Gastroesophageal sphincter (tissue), 4 donors: Measurements from ENCODE around the gene PLAU. TPM values are rescaled to one million over a fixed set of nuclear protein-coding genes. Genes with fewer than 3 reads are reported as not detected.

ENCODE experiments used
- ATAC-seq: fragments of 150-250 bp; one replicate; pipeline ENCODE4 v1.9.1; 2016; ENCODE audit warnings: mild to moderate bottlenecking, moderate library complexity
- H3K27ac ChIP-seq, 4 donors: fragments of 200-600 bp; sonication (generic) in 3 of 4; 1 replicate in 3 of 4; 2 replicates in 1 of 4; pipeline ENCODE4 v1.5.1; 2016 to 2019
- H3K27me3 ChIP-seq: fragments of 200-600 bp; sonication (generic); one replicate; pipeline ENCODE4 v1.5.1; 2019
- H3K36me3 ChIP-seq, 2 donors: fragments of 200-600 bp; sonication (generic); one replicate each; pipeline ENCODE4 v1.5.1; 2019; ENCODE audit warnings: control low read depth in 1 of 2
- H3K4me1 ChIP-seq, 3 donors: fragments of 200-600 bp; sonication (generic); 1 replicate in 2 of 3; 2 replicates in 1 of 3; pipeline ENCODE4 v1.5.1; 2016 to 2019; ENCODE audit warnings: control low read depth in 2 of 3
- H3K4me3 ChIP-seq, 2 donors: fragments of 200-600 bp; sonication (generic); one replicate each; pipeline ENCODE4 v1.5.1; 2019; ENCODE audit warnings: mild to moderate bottlenecking in 1 of 2, moderate library complexity in 1 of 2
- H3K9me3 ChIP-seq, 3 donors: fragments of 200-600 bp; sonication (generic); one replicate each; pipeline ENCODE4 v1.5.1; 2017 to 2019; ENCODE audit warnings: control low read depth in 2 of 3
- EP300 ChIP-seq: sonication (generic); formaldehyde crosslinking; IDR thresholded peaks from one replicate; pipeline ENCODE4 v1.6.1; 2017; ENCODE audit warnings: antibody characterized with exemption, mild to moderate bottlenecking
- POLR2A ChIP-seq, 2 donors: fragments of 450-650 bp; IDR thresholded peaks; one replicate each; pipeline ENCODE4 v1.6.1; 2017; ENCODE audit warnings: antibody characterized with exemption in 2 of 2, mild to moderate bottlenecking in 2 of 2, moderate library complexity in 1 of 2
- POLR2AphosphoS5 ChIP-seq: sonication (generic); formaldehyde crosslinking; IDR thresholded peaks from one replicate; pipeline ENCODE4 v1.6.1; 2017; ENCODE audit warnings: antibody characterized with exemption
- WGBS, 2 donors: methylation state at CpG; one replicate each; pipeline ENCODE4 v1.1.5; 2018; ENCODE audit warnings: low coverage in 1 of 2; 5-methylcytosine and 5-hydroxymethylcytosine counted together
- total RNA-seq, 4 donors: library from RNA; depleted of rRNA; stranded (reverse); fragments of >200 nt; gene quantifications; one replicate each; pipeline ENCODE4 v1.1.0, GENCODE V29; 2016
- TF ChIP-seq, protein P1 (sequence below), 4 experiments: fragments of 200-600 bp in 2 of 4; fragments of 450-650 bp in 2 of 4; sonication (generic) in 1 of 4; IDR thresholded peaks; one replicate each; pipeline ENCODE4 v1.5.1; 2017 to 2019; ENCODE audit warnings: antibody characterized with exemption in 4 of 4, mild to moderate bottlenecking in 2 of 4, moderate library complexity in 2 of 4

PLAU gene
- total RNA-seq, 4 donors from 2014 or later = 1.1 to 43.3 (median 8.3) TPM

GRCh38 chr10:73879296-73880173 is 31.4 kb upstream of the PLAU start:
- Histone ChIP-seq H3K9me3 (no peaks in the 10 kb centered on the region), H3K4me3 (no peak overlapping the region), H3K36me3 (no peaks in the 10 kb centered on the region), H3K27ac (peak overlapping the region; percentile 57 to 90 (median 66)), H3K4me1 (peaks cover 0 to 39% (median 6%) of the 10 kb centered on the region in 3 donors), H3K27me3 (no peaks in the 10 kb centered on the region)
- peak; percentile 89 for ATAC-seq
- WGBS, 2 donors = 14% methylated on average over 8 to 14 of the region's 14 CpGs
- TF ChIP-seq POLR2AphosphoS5 (no peak), EP300 (no peak), POLR2A (IDR thresholded peaks at IDR 0.05) (no peak)
- TF ChIP-seq, protein P1, sequence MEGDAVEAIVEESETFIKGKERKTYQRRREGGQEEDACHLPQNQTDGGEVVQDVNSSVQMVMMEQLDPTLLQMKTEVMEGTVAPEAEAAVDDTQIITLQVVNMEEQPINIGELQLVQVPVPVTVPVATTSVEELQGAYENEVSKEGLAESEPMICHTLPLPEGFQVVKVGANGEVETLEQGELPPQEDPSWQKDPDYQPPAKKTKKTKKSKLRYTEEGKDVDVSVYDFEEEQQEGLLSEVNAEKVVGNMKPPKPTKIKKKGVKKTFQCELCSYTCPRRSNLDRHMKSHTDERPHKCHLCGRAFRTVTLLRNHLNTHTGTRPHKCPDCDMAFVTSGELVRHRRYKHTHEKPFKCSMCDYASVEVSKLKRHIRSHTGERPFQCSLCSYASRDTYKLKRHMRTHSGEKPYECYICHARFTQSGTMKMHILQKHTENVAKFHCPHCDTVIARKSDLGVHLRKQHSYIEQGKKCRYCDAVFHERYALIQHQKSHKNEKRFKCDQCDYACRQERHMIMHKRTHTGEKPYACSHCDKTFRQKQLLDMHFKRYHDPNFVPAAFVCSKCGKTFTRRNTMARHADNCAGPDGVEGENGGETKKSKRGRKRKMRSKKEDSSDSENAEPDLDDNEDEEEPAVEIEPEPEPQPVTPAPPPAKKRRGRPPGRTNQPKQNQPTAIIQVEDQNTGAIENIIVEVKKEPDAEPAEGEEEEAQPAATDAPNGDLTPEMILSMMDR (IDR thresholded peaks at IDR 0.05) = peak; percentile 94 to 98 (median 95)

DNA sequence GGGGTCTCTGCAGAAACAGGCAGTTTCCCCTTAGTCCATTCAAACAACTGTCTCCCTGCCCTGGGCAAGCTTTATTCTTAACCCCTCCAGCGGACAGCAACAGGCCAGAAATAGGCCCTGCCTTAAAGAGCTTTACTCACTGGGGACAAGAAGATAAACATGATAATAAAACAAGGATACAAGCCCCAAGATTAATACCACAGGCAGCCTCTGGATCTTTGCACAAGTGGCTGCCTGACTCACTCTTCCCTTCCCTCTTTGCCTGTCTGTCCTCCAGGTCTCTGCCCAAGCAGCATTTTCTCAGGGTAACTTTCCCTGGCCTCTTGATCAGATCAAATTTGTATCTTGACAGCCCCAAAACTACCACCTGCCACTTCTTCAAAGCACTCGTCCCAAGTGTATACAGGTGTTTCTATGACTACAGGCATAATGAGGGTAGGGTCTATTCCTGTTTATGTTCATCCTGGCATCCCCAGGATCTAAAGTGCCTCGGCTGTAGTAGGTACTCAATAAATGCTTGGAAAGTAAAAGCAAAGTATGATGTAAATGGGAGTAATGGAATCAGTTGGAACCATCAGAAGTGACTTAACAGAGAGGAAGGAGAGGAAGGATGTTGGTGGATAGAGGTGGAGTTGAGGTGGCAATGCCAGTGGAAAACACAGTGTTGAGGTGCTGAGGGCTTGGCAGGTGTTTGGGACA is 29.6 kb upstream of the PLAU start:
- H3K9me3 ChIP-seq = no peaks in the 10 kb centered on the region
- no peaks in the 10 kb centered on the region for H3K27me3 ChIP-seq
- ATAC-seq = no peak
- WGBS, 2 donors = 77% methylated on average over 2 of the region's 3 CpGs; no CpG with 5 or more reads in 1 of the 2 donors
- H3K36me3 ChIP-seq = no peaks in the 10 kb centered on the region
- H3K4me3 ChIP-seq = no peak overlapping the region
- peaks cover 0 to 25% (median 3%) of the 10 kb centered on the region in 3 donors for H3K4me1 ChIP-seq
- no peak overlapping the region for H3K27ac ChIP-seq
- TF ChIP-seq POLR2A (IDR thresholded peaks at IDR 0.05) (no peak), EP300 (no peak), POLR2AphosphoS5 (no peak)
- TF ChIP-seq, protein P1 (IDR thresholded peaks at IDR 0.05) = no peak

DNA sequence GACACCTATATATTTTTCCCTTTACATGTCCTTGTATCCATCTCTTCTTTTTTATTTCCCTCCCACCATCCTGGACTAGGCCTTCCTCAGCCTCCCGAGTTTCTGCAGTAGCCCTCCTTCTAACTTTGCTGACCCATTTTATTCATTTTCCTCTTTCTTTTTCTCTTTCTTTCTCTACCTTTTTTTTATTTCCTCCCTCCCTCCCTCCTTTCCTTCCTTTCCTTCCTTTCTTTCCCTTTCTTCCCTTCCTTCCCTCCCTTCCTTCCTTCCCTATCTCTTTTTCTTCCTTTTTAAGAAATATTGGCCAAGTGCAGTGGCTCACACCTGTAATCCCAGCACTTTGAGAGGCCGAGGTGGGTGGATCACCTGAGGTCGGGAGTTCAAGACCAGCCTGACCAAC is 26.9 kb upstream of the PLAU start:
- no peak overlapping the region for H3K4me3 ChIP-seq
- TF ChIP-seq POLR2AphosphoS5 = no peak
- TF ChIP-seq POLR2A (IDR thresholded peaks at IDR 0.05) = no peak
- no peak for TF ChIP-seq EP300
- TF ChIP-seq, protein P1 (IDR thresholded peaks at IDR 0.05) = no peak
- no peak for ATAC-seq
- H3K9me3 ChIP-seq = no peaks in the 10 kb centered on the region
- H3K27me3 ChIP-seq = no peaks in the 10 kb centered on the region
- H3K27ac ChIP-seq = no peak overlapping the region
- peaks cover 9 to 38% (median 29%) of the 10 kb centered on the region in 3 donors for H3K4me1 ChIP-seq
- H3K36me3 ChIP-seq = no peaks in the 10 kb centered on the region
- WGBS, 2 donors = 50 to 69% methylated on average over 1 of the region's 3 CpGs

DNA sequence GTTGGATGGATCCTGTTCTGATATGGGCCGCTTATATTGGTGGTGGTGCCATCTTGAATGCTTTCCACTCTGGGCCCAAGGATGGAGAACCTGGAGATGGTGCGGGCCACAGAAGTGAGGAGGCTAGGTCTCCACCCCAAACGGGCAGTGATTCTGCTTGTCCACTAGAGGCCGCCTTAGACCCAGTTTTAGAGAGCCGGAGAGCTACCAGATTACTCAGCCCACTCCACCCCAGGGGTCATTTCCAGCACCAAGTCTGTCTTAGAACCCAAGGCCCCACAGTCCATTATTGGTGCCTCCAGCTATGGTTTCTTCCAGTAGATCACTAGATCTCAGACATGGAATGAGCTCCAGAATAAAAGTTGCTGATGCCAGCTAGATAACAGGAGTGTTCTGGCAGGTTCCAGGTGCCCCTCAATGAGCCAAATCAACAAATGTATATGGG is 24.8 kb upstream of the PLAU start:
- no peak overlapping the region for H3K4me3 ChIP-seq
- peak; percentile 82 for ATAC-seq
- no peaks in the 10 kb centered on the region for H3K36me3 ChIP-seq
- TF ChIP-seq EP300 (no peak), POLR2AphosphoS5 (no peak), POLR2A (IDR thresholded peaks at IDR 0.05) (no peak)
- TF ChIP-seq, protein P1 (IDR thresholded peaks at IDR 0.05) = peak in 3 of 4 experiments; percentile 89 to 91 (median 90)
- peaks cover 9 to 34% (median 30%) of the 10 kb centered on the region in 3 donors for H3K4me1 ChIP-seq
- WGBS, 2 donors = 8% methylated on average over 2 of the region's 5 CpGs; no CpG with 5 or more reads in 1 of the 2 donors
- H3K27me3 ChIP-seq = no peaks in the 10 kb centered on the region
- no peaks in the 10 kb centered on the region for H3K9me3 ChIP-seq
- peak overlapping the region; percentile 87 to 94 (median 88) for H3K27ac ChIP-seq
